GM23338 (cell line): ENCODE measurements around the gene RFX7. TPM values are rescaled to one million over a fixed set of nuclear protein-coding genes. Genes with fewer than 3 reads are reported as not detected.

Source experiments
- ATAC-seq: fragments of 200-7000 bp; cut with Tn5 transposase; 3 replicates; pipeline ENCODE4 v1.9.1; 2020
- DNase-seq: peaks from one replicate; pipeline ENCODE4 v3.0.0-alpha.2; 2015; ENCODE audit warnings: low spot score
- H2AFZ ChIP-seq: fragments of 200-600 bp; sonication (generic); 2 replicates; pipeline ENCODE4 v1.8.0; 2016; ENCODE audit warnings: antibody characterized with exemption, mild to moderate bottlenecking, moderate library complexity
- H3F3A ChIP-seq: fragments of 200-600 bp; sonication (generic); replicated peaks from 2 replicates; pipeline ENCODE4 v1.8.0; 2017; ENCODE audit warnings: antibody characterized with exemption, mixed run types, low read depth
- H3K27ac ChIP-seq: fragments of 200-600 bp; sonication (generic); 2 replicates; pipeline ENCODE4 v1.6.1; 2016; ENCODE audit warnings: low read depth
- H3K27me3 ChIP-seq: fragments of 200-600 bp; sonication (generic); 2 replicates; pipeline ENCODE4 v1.8.0; 2016; ENCODE audit warnings: mild to moderate bottlenecking, mixed run types, moderate library complexity; ENCODE audit not compliant: insufficient read depth
- H3K36me3 ChIP-seq: fragments of 200-600 bp; sonication (generic); 2 replicates; pipeline ENCODE4 v1.8.0; 2016; ENCODE audit warnings: mild to moderate bottlenecking; ENCODE audit not compliant: insufficient read depth
- H3K4me1 ChIP-seq: fragments of 200-600 bp; sonication (generic); 2 replicates; pipeline ENCODE4 v1.8.0; 2016; ENCODE audit warnings: mild to moderate bottlenecking, moderate library complexity; ENCODE audit not compliant: insufficient read depth
- H3K4me2 ChIP-seq: fragments of 200-600 bp; sonication (generic); 2 replicates; pipeline ENCODE4 v1.7.1; 2017; ENCODE audit warnings: mixed run types
- H3K4me3 ChIP-seq: fragments of 200-600 bp; sonication (generic); 2 replicates; pipeline ENCODE4 v1.6.1; 2016; ENCODE audit warnings: mixed run types
- H3K79me2 ChIP-seq: fragments of 200-600 bp; sonication (generic); replicated peaks from 2 replicates; pipeline ENCODE4 v1.8.0; 2017; ENCODE audit warnings: mild to moderate bottlenecking; ENCODE audit not compliant: insufficient read depth
- H3K9me2 ChIP-seq: fragments of 200-600 bp; sonication (generic); 2 replicates; pipeline ENCODE4 v1.8.0; 2017; ENCODE audit not compliant: insufficient read depth
- H4K20me1 ChIP-seq: fragments of 200-600 bp; sonication (generic); replicated peaks from 2 replicates; pipeline ENCODE4 v1.8.0; 2017; ENCODE audit warnings: mild to moderate bottlenecking; ENCODE audit not compliant: insufficient read depth
- H3K27ac Mint-ChIP-seq: 2 replicates; pipeline ENCODE4 v1.8.0; 2020; ENCODE audit warnings: inconsistent platforms, mild to moderate bottlenecking, moderate library complexity, mixed read lengths
- H3K27me3 Mint-ChIP-seq: 3 replicates; pipeline ENCODE4 v1.8.0; 2022; ENCODE audit warnings: low read depth, mild to moderate bottlenecking, moderate library complexity, mixed read lengths, inconsistent platforms; ENCODE audit not compliant: insufficient read depth, poor library complexity
- H3K36me3 Mint-ChIP-seq: 3 replicates; pipeline ENCODE4 v1.8.0; 2021; ENCODE audit warnings: low read depth, mild to moderate bottlenecking, inconsistent platforms, moderate library complexity, mixed read lengths
- H3K4me1 Mint-ChIP-seq: 3 replicates; pipeline ENCODE4 v1.8.0; 2020; ENCODE audit warnings: mild to moderate bottlenecking, inconsistent platforms, mixed read lengths
- H3K4me3 Mint-ChIP-seq: 3 replicates; pipeline ENCODE4 v1.8.0; 2021; ENCODE audit warnings: moderate library complexity, mild to moderate bottlenecking, inconsistent platforms, mixed read lengths
- H3K9me3 Mint-ChIP-seq: 3 replicates; pipeline ENCODE4 v1.8.0; 2020; ENCODE audit warnings: moderate library complexity, mild to moderate bottlenecking, inconsistent platforms, mixed read lengths
- CREB1 ChIP-seq: fragments of 250-450 bp; sonication (Bioruptor Pico); IDR thresholded peaks from 2 replicates; pipeline ENCODE4 v1.5.0; 2020; ENCODE audit warnings: low read depth, mild to moderate bottlenecking, moderate library complexity
- EZH2 ChIP-seq: fragments of 200-600 bp; sonication (generic); IDR thresholded peaks from one replicate; pipeline ENCODE4 v1.8.0; 2017; ENCODE audit warnings: antibody characterized with exemption, mild to moderate bottlenecking, low read depth; ENCODE audit not compliant: unreplicated experiment
- JUNB ChIP-seq: IDR thresholded peaks from one replicate; pipeline ENCODE4 v1.6.1; 2016; ENCODE audit warnings: antibody characterized with exemption; ENCODE audit not compliant: unreplicated experiment
- NANOG ChIP-seq: IDR thresholded peaks from 2 replicates; pipeline ENCODE4 v1.6.1; 2016; ENCODE audit warnings: antibody characterized with exemption, borderline replicate concordance
- POLR2AphosphoS5 ChIP-seq: IDR thresholded peaks from 2 replicates; pipeline ENCODE4 v1.6.1; 2016; ENCODE audit warnings: antibody characterized with exemption, low read depth
- ZNF331 ChIP-seq: fragments of 250-450 bp; sonication (Bioruptor Pico); IDR thresholded peaks from 2 replicates; pipeline ENCODE4 v1.5.0; 2020; ENCODE audit warnings: low read depth, mild to moderate bottlenecking, moderate library complexity
- polyA plus RNA-seq: library from polyadenylated mRNA; unstranded; fragments of >200 nt; fragmentation: Nextera tagmentation; extraction: Ambion mirVana; gene quantifications from 2 replicates; pipeline ENCODE4 v1.2.1, GENCODE V29; 2016
- total RNA-seq: library from RNA; depleted of rRNA; stranded (reverse); fragments of >200 nt; shearing (Covaris generic); gene quantifications from 2 replicates; pipeline ENCODE4 v1.2.3, GENCODE V29; 2014
- TF ChIP-seq, protein P1 (sequence below), 2 experiments: fragments of 200-600 bp in 1 of 2; sonication (generic) in 1 of 2; conservative IDR thresholded peaks; 2 replicates each; pipeline versions ENCODE4 v1.5.1 to v1.6.1; 2016 to 2017; ENCODE audit warnings: antibody characterized with exemption in 2 of 2, low read depth in 2 of 2, mild to moderate bottlenecking in 2 of 2, moderate library complexity in 1 of 2
- TF ChIP-seq, protein P2 (sequence below): fragments of 250-450 bp; sonication (Bioruptor Pico); IDR thresholded peaks from 2 replicates; pipeline ENCODE4 v1.5.0; 2020; ENCODE audit warnings: mild to moderate bottlenecking, moderate library complexity
- TF ChIP-seq, protein P3 (sequence below): IDR thresholded peaks from one replicate; pipeline ENCODE4 v1.6.1; 2018; ENCODE audit warnings: antibody characterized with exemption; ENCODE audit not compliant: unreplicated experiment

Gene RFX7
- total and polyA plus RNA-seq, 2 experiments from 2014 or later = 17.6 to 33.6 TPM

DNA sequence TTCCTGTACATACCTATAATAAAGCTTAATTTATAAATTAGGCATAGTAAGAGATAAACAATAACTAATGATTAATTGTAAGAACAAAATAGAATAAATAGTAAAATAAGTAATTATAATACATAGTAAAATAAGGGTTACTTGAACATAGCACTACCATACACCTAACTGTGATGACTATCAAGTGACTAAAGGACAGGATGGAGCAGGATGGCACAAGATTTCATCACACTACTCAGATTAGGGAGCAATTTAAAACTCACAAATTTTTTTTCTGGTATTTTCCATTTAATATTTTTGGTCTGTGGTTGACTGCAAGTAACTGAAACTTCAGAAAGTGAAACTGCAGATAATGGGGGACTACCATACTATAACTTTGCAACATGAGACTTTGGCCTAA, 14.8 kb downstream of the RFX7 start:
- TF ChIP-seq, protein P1, sequence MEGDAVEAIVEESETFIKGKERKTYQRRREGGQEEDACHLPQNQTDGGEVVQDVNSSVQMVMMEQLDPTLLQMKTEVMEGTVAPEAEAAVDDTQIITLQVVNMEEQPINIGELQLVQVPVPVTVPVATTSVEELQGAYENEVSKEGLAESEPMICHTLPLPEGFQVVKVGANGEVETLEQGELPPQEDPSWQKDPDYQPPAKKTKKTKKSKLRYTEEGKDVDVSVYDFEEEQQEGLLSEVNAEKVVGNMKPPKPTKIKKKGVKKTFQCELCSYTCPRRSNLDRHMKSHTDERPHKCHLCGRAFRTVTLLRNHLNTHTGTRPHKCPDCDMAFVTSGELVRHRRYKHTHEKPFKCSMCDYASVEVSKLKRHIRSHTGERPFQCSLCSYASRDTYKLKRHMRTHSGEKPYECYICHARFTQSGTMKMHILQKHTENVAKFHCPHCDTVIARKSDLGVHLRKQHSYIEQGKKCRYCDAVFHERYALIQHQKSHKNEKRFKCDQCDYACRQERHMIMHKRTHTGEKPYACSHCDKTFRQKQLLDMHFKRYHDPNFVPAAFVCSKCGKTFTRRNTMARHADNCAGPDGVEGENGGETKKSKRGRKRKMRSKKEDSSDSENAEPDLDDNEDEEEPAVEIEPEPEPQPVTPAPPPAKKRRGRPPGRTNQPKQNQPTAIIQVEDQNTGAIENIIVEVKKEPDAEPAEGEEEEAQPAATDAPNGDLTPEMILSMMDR (conservative IDR thresholded peaks at IDR 0.05; ENCODE audit: low read depth in 2 of 2) = no peak
- TF ChIP-seq NANOG (no peak), CREB1 (CRISPR knock-in tag) (no peak), POLR2AphosphoS5 (no peak), EZH2 (no peak), ZNF331 (CRISPR knock-in tag) (no peak), JUNB (no peak)
- TF ChIP-seq, protein P2, sequence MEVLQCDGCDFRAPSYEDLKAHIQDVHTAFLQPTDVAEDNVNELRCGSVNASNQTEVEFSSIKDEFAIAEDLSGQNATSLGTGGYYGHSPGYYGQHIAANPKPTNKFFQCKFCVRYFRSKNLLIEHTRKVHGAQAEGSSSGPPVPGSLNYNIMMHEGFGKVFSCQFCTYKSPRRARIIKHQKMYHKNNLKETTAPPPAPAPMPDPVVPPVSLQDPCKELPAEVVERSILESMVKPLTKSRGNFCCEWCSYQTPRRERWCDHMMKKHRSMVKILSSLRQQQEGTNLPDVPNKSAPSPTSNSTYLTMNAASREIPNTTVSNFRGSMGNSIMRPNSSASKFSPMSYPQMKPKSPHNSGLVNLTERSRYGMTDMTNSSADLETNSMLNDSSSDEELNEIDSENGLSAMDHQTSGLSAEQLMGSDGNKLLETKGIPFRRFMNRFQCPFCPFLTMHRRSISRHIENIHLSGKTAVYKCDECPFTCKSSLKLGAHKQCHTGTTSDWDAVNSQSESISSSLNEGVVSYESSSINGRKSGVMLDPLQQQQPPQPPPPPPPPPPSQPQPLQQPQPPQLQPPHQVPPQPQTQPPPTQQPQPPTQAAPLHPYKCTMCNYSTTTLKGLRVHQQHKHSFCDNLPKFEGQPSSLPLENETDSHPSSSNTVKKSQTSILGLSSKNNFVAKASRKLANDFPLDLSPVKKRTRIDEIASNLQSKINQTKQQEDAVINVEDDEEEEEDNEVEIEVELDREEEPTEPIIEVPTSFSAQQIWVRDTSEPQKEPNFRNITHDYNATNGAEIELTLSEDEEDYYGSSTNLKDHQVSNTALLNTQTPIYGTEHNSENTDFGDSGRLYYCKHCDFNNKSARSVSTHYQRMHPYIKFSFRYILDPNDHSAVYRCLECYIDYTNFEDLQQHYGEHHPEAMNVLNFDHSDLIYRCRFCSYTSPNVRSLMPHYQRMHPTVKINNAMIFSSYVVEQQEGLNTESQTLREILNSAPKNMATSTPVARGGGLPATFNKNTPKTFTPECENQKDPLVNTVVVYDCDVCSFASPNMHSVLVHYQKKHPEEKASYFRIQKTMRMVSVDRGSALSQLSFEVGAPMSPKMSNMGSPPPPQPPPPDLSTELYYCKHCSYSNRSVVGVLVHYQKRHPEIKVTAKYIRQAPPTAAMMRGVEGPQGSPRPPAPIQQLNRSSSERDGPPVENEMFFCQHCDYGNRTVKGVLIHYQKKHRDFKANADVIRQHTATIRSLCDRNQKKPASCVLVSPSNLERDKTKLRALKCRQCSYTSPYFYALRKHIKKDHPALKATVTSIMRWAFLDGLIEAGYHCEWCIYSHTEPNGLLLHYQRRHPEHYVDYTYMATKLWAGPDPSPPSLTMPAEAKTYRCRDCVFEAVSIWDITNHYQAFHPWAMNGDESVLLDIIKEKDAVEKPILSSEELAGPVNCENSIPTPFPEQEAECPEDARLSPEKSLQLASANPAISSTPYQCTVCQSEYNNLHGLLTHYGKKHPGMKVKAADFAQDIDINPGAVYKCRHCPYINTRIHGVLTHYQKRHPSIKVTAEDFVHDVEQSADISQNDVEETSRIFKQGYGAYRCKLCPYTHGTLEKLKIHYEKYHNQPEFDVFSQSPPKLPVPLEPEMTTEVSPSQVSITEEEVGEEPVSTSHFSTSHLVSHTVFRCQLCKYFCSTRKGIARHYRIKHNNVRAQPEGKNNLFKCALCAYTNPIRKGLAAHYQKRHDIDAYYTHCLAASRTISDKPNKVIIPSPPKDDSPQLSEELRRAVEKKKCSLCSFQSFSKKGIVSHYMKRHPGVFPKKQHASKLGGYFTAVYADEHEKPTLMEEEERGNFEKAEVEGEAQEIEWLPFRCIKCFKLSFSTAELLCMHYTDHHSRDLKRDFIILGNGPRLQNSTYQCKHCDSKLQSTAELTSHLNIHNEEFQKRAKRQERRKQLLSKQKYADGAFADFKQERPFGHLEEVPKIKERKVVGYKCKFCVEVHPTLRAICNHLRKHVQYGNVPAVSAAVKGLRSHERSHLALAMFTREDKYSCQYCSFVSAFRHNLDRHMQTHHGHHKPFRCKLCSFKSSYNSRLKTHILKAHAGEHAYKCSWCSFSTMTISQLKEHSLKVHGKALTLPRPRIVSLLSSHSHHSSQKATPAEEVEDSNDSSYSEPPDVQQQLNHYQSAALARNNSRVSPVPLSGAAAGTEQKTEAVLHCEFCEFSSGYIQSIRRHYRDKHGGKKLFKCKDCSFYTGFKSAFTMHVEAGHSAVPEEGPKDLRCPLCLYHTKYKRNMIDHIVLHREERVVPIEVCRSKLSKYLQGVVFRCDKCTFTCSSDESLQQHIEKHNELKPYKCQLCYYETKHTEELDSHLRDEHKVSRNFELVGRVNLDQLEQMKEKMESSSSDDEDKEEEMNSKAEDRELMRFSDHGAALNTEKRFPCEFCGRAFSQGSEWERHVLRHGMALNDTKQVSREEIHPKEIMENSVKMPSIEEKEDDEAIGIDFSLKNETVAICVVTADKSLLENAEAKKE = no peak
- TF ChIP-seq, protein P3, sequence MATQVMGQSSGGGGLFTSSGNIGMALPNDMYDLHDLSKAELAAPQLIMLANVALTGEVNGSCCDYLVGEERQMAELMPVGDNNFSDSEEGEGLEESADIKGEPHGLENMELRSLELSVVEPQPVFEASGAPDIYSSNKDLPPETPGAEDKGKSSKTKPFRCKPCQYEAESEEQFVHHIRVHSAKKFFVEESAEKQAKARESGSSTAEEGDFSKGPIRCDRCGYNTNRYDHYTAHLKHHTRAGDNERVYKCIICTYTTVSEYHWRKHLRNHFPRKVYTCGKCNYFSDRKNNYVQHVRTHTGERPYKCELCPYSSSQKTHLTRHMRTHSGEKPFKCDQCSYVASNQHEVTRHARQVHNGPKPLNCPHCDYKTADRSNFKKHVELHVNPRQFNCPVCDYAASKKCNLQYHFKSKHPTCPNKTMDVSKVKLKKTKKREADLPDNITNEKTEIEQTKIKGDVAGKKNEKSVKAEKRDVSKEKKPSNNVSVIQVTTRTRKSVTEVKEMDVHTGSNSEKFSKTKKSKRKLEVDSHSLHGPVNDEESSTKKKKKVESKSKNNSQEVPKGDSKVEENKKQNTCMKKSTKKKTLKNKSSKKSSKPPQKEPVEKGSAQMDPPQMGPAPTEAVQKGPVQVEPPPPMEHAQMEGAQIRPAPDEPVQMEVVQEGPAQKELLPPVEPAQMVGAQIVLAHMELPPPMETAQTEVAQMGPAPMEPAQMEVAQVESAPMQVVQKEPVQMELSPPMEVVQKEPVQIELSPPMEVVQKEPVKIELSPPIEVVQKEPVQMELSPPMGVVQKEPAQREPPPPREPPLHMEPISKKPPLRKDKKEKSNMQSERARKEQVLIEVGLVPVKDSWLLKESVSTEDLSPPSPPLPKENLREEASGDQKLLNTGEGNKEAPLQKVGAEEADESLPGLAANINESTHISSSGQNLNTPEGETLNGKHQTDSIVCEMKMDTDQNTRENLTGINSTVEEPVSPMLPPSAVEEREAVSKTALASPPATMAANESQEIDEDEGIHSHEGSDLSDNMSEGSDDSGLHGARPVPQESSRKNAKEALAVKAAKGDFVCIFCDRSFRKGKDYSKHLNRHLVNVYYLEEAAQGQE = no peak
- Mint-ChIP-seq H3K4me1 (peaks cover 21% of the 10 kb centered on the region), H3K4me3 (no peak overlapping the region), H3K27ac (no peak overlapping the region), H3K27me3 (peaks cover 4% of the 10 kb centered on the region), H3K9me3 (peaks cover 63% of the 10 kb centered on the region), H3K36me3 (peaks cover 85% of the 10 kb centered on the region)
- DNase-seq = no peak
- 0 out of 2 replicates have a peak, but pooled peaks cover 11% of the 10 kb centered on the region for H4K20me1 ChIP-seq
- peaks cover 34% of the 10 kb centered on the region for H3K4me1 ChIP-seq
- H3K27me3 ChIP-seq = no peaks in the 10 kb centered on the region
- no peaks in the 10 kb centered on the region for H3F3A ChIP-seq
- no peak for ATAC-seq
- H3K79me2 ChIP-seq = peaks cover 100% of the 10 kb centered on the region
- H2AFZ ChIP-seq = no peak overlapping the region
- H3K9me2 ChIP-seq = peaks cover 4% of the 10 kb centered on the region
- peaks cover 25% of the 10 kb centered on the region for H3K36me3 ChIP-seq
- no peak overlapping the region for H3K4me2 ChIP-seq
- H3K27ac ChIP-seq = no peak overlapping the region
- no peak overlapping the region for H3K4me3 ChIP-seq
